Parathyroid adenoma (tissue), 2 donors: ENCODE data around the gene ISCU.
A peak's percentile ranks its signal among the peaks of the same experiment; 100 is the strongest.

Experiments
- H2AFZ ChIP-seq: fragments of 300-600 bp; sonication (generic); one replicate; pipeline ENCODE4 v1.7.0; 2017; ENCODE audit warnings: antibody characterized with exemption, mild to moderate bottlenecking
- H3K27ac ChIP-seq: fragments of 300-600 bp; sonication (generic); one replicate; pipeline ENCODE4 v1.7.0; 2017
- H3K27me3 ChIP-seq: fragments of 300-600 bp; sonication (generic); one replicate; pipeline ENCODE4 v1.7.0; 2017; ENCODE audit warnings: low read length; ENCODE audit not compliant: control insufficient read depth, insufficient read depth
- H3K36me3 ChIP-seq: fragments of 300-600 bp; sonication (generic); one replicate; pipeline ENCODE4 v1.7.0; 2017; ENCODE audit warnings: low read length; ENCODE audit not compliant: control insufficient read depth, insufficient read depth
- H3K4me1 ChIP-seq: fragments of 300-600 bp; sonication (generic); one replicate; pipeline ENCODE4 v1.7.0; 2017; ENCODE audit warnings: control low read depth
- H3K4me2 ChIP-seq: fragments of 300-600 bp; sonication (generic); one replicate; pipeline ENCODE4 v1.7.0; 2017; ENCODE audit warnings: low read length
- H3K4me3 ChIP-seq: fragments of 300-600 bp; sonication (generic); one replicate; pipeline ENCODE4 v1.7.0; 2017; ENCODE audit warnings: low read depth, low read length
- H3K79me2 ChIP-seq: fragments of 300-600 bp; sonication (generic); one replicate; pipeline ENCODE4 v1.7.0; 2017; ENCODE audit warnings: control low read depth
- H3K9ac ChIP-seq: fragments of 300-600 bp; sonication (generic); one replicate; pipeline ENCODE4 v1.7.0; 2017; ENCODE audit warnings: mild to moderate bottlenecking
- H3K9me3 ChIP-seq: fragments of 300-600 bp; sonication (generic); one replicate; pipeline ENCODE4 v1.7.0; 2017; ENCODE audit warnings: low read length; ENCODE audit not compliant: control insufficient read depth
- TF ChIP-seq, protein P1 (sequence below): fragments of 300-600 bp; sonication (generic); IDR thresholded peaks from one replicate; pipeline ENCODE4 v1.7.0; 2017; ENCODE audit warnings: antibody characterized with exemption, mild to moderate bottlenecking
- donor health status: primary hyperparathyroidism.

Gene ISCU

DNA sequence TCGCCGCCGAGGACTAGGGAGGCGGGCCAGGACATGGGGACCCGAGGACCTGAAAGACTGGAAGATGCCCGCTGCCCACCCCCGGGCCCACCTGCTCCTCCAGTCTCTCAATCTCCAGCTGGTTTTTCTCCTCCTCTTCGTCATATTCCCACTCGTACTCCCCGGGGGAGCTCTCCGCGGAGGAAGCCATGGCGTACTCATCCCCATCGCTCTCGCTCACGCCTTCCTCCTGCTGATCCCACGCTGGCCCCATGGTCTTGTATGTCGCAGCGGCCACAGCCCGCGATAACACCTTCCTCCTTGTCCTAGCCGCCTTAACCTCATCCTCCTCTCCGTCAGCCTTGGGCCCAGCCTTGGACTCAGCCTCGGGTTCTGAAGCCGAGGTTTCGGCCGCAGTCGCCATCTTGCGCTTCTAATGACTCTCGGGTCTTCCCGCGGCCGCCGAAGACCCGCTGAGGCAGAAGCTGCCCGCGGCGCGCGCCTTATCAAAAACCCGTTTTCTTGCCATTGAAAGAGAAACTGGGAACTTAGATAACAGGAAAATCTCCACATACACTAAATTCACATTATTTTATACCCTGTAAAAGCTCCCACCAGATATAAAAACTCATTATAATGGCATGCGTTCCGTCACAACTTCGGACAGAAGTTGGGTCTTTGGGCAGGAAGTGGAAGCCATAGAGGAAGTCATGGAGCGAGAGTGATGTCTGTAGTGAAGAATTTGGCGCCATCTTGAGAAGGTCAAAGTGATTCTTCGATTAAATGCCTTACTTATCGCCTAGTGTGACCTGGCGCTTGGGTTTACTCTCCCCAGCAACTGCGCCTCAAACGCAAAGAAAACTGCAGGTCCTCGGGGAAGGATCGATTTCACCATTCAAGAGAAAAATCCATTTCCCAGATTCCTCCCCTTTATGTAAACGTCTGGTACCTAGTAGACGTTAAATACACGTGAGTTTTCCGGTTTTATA, 1.4 kb upstream of the ISCU start, which contains the start of gene SART3:
Gene SART3, minus strand, starts transcription at position 422 of the 968 bp plus-strand sequence. Its CDS starts 19 bp downstream, at position 403.
- peak within 1 kb of the TSS; percentile 96 for H3K4me3 ChIP-seq
- peak within 1 kb of the TSS; percentile 32 for H3K9ac ChIP-seq
- H3K27me3 ChIP-seq = no peaks in the 10 kb centered on the region
- H3K9me3 ChIP-seq = no peaks in the 10 kb centered on the region
- TF ChIP-seq, protein P1, sequence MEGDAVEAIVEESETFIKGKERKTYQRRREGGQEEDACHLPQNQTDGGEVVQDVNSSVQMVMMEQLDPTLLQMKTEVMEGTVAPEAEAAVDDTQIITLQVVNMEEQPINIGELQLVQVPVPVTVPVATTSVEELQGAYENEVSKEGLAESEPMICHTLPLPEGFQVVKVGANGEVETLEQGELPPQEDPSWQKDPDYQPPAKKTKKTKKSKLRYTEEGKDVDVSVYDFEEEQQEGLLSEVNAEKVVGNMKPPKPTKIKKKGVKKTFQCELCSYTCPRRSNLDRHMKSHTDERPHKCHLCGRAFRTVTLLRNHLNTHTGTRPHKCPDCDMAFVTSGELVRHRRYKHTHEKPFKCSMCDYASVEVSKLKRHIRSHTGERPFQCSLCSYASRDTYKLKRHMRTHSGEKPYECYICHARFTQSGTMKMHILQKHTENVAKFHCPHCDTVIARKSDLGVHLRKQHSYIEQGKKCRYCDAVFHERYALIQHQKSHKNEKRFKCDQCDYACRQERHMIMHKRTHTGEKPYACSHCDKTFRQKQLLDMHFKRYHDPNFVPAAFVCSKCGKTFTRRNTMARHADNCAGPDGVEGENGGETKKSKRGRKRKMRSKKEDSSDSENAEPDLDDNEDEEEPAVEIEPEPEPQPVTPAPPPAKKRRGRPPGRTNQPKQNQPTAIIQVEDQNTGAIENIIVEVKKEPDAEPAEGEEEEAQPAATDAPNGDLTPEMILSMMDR = no peak
- H3K27ac ChIP-seq = peak within 1 kb of the TSS; percentile 99
- peaks cover 16% of the 10 kb centered on the region for H3K4me1 ChIP-seq
- peaks cover 44% of the 10 kb centered on the region for H3K79me2 ChIP-seq
- H2AFZ ChIP-seq = peak within 1 kb of the TSS; percentile 88
- no peaks in the 10 kb centered on the region for H3K36me3 ChIP-seq
- peak within 1 kb of the TSS; percentile 73 for H3K4me2 ChIP-seq

DNA sequence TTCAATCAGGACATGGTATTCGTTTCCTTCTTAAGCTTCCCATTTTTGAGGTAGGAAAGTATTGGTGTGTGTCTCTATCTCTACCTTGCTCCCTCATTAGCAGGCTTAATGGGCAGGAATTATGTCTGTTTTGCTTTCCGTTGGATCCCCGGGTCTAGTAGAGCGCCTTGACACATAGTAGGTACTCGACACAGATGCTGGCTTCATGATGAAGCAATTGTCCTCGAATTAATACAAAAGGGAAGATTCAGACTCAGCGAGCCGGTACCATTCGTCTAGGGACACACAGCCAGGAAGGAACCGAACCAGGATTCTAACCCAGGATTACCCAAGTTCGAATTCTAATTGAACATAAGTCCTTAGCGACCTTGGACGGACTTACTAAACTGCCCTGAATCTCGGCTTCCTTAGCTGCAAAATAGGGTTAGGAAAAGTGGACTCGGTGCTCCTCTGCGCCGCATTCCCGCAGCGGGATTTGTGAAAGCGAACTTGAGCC, 496 bp upstream of the ISCU start:
- H3K9me3 ChIP-seq = no peaks in the 10 kb centered on the region
- TF ChIP-seq, protein P1 = no peak
- H3K27me3 ChIP-seq = no peaks in the 10 kb centered on the region
- H3K36me3 ChIP-seq = no peaks in the 10 kb centered on the region
- H2AFZ ChIP-seq = peak overlapping the region; percentile 88
- no peak overlapping the region for H3K9ac ChIP-seq
- peaks cover 7% of the 10 kb centered on the region for H3K4me1 ChIP-seq
- peak overlapping the region; percentile 73 for H3K4me2 ChIP-seq
- H3K79me2 ChIP-seq = peaks cover 35% of the 10 kb centered on the region
- peak overlapping the region; percentile 96 for H3K4me3 ChIP-seq
- peak overlapping the region; percentile 99 for H3K27ac ChIP-seq

DNA sequence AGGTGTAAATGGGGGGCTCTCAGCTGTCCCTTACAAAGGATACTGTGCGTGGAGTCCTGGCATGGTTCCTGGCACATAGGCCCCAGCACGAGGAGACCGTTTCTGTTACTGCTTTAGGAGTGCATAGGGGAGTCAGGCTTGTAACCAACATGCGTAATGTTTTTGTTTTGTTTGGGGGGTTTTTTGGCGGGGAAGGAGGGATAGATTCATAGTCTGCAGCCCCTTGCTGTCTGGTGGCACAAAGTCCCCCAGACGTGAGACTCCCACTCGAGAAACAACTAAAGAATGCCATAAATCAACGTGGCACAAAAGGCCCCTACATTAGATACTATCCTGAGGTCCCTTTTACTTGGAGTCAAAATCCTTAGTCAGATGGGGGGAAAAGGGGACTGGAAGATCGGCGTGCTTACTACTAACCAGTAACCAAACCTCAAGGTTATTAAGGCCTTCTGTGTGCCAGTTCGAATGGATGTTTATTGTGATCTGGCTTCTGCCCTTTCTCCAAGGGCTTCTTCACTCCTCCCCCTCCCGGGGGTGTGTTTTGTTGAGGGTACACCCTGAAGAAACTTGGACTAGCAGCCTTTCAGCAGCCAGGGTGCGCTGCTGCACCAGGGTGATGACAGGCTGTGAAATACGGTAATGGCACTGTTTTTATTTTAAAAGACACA, 874 bp downstream of the ISCU start:
- Histone ChIP-seq H3K9ac (peak overlapping the region; percentile 82), H3K27ac (peak overlapping the region; percentile 99), H3K4me2 (peak overlapping the region; percentile 71), H3K79me2 (peaks cover 23% of the 10 kb centered on the region), H3K4me3 (peak overlapping the region; percentile 71), H3K27me3 (no peaks in the 10 kb centered on the region), H3K36me3 (no peaks in the 10 kb centered on the region), H3K9me3 (no peaks in the 10 kb centered on the region), H3K4me1 (peaks cover 7% of the 10 kb centered on the region), H2AFZ (peak overlapping the region; percentile 85)
- TF ChIP-seq, protein P1 = peak; percentile 90

GRCh38 chr12:108563804-108564151, 1.4 kb downstream of the ISCU start:
- H3K27me3 ChIP-seq = no peaks in the 10 kb centered on the region
- H3K27ac ChIP-seq = peak overlapping the region; percentile 99
- H3K9me3 ChIP-seq = no peaks in the 10 kb centered on the region
- peaks cover 7% of the 10 kb centered on the region for H3K4me1 ChIP-seq
- H3K4me3 ChIP-seq = peak overlapping the region; percentile 71
- H3K36me3 ChIP-seq = no peaks in the 10 kb centered on the region
- H2AFZ ChIP-seq = no peak overlapping the region
- peak overlapping the region; percentile 71 for H3K4me2 ChIP-seq
- H3K79me2 ChIP-seq = peaks cover 19% of the 10 kb centered on the region
- TF ChIP-seq, protein P1 = no peak
- H3K9ac ChIP-seq = no peak overlapping the region
